ENCODE measurements around the gene SMIM35.

SMIM35 gene

GRCh38 chr11:118042141-118042540, 44.6 kb downstream of the SMIM35 start:
- Mint-ChIP-seq H3K27me3 (ENCODE audit: low read depth, poor library complexity) (peaks cover 37% of the 10 kb centered on the region), H3K4me3 (no peak overlapping the region), H3K4me1 (no peaks in the 10 kb centered on the region), H3K36me3 (ENCODE audit: low read depth) (no peaks in the 10 kb centered on the region), H3K27ac (no peak overlapping the region), H3K9me3 (no peaks in the 10 kb centered on the region)
- DNase-seq: no peak
- no peak for TF ChIP-seq CTCF (IDR thresholded peaks at IDR 0.05)

- Mint-ChIP-seq H3K4me3 (no peak overlapping the region), H3K27ac (no peak overlapping the region), H3K9me3 (no peaks in the 10 kb centered on the region), H3K36me3 (ENCODE audit: low read depth) (no peaks in the 10 kb centered on the region), H3K27me3 (ENCODE audit: low read depth, poor library complexity) (peaks cover 15% of the 10 kb centered on the region), H3K4me1 (no peaks in the 10 kb centered on the region)
- DNase-seq: no peak
- no peak for TF ChIP-seq CTCF (IDR thresholded peaks at IDR 0.05)
These were observed 53.3 kb downstream of the SMIM35 start for GRCh38 chr11:118033443-118033842.

GRCh38 chr11:118028626-118029025, 58.1 kb downstream of the SMIM35 start:
- H3K27ac Mint-ChIP-seq: no peak overlapping the region
- peaks cover 14% of the 10 kb centered on the region for H3K9me3 Mint-ChIP-seq
- no peak for DNase-seq
- no peak overlapping the region for H3K4me3 Mint-ChIP-seq
- peaks cover 18% of the 10 kb centered on the region for H3K27me3 Mint-ChIP-seq (ENCODE audit: low read depth, poor library complexity)
- H3K4me1 Mint-ChIP-seq: no peaks in the 10 kb centered on the region
- no peak for TF ChIP-seq CTCF (IDR thresholded peaks at IDR 0.05)
- H3K36me3 Mint-ChIP-seq (ENCODE audit: low read depth): no peaks in the 10 kb centered on the region

GRCh38 chr11:118027694-118028093, 59.1 kb downstream of the SMIM35 start:
- no peaks in the 10 kb centered on the region for H3K4me1 Mint-ChIP-seq
- no peak overlapping the region for H3K27ac Mint-ChIP-seq
- no peak overlapping the region for H3K4me3 Mint-ChIP-seq

GRCh38 chr11:118021146-118021545, 65.6 kb downstream of the SMIM35 start:
- Mint-ChIP-seq H3K9me3 (peaks cover 38% of the 10 kb centered on the region), H3K4me3 (no peak overlapping the region), H3K27me3 (ENCODE audit: low read depth, poor library complexity) (peaks cover 39% of the 10 kb centered on the region), H3K36me3 (ENCODE audit: low read depth) (no peaks in the 10 kb centered on the region), H3K4me1 (no peaks in the 10 kb centered on the region), H3K27ac (no peak overlapping the region)
- no peak for DNase-seq
- TF ChIP-seq CTCF (IDR thresholded peaks at IDR 0.05): no peak

More at GRCh38 chr11:118027694-118028093, 59.1 kb downstream of the SMIM35 start:
- no peaks in the 10 kb centered on the region for H3K36me3 Mint-ChIP-seq (ENCODE audit: low read depth)
- peaks cover 18% of the 10 kb centered on the region for H3K27me3 Mint-ChIP-seq (ENCODE audit: low read depth, poor library complexity)
- H3K9me3 Mint-ChIP-seq: peaks cover 14% of the 10 kb centered on the region
- TF ChIP-seq CTCF (IDR thresholded peaks at IDR 0.05): no peak
- no peak for DNase-seq

GRCh38 chr11:118018401-118018800, 68.4 kb downstream of the SMIM35 start:
- peaks cover 40% of the 10 kb centered on the region for H3K27me3 Mint-ChIP-seq (ENCODE audit: low read depth, poor library complexity)
- H3K27ac Mint-ChIP-seq: no peak overlapping the region
- TF ChIP-seq CTCF (IDR thresholded peaks at IDR 0.05): no peak
- H3K36me3 Mint-ChIP-seq (ENCODE audit: low read depth): no peaks in the 10 kb centered on the region
- no peak for DNase-seq
- peaks cover 25% of the 10 kb centered on the region for H3K9me3 Mint-ChIP-seq
- H3K4me3 Mint-ChIP-seq: no peak overlapping the region
- H3K4me1 Mint-ChIP-seq: no peaks in the 10 kb centered on the region
